Femur (tissue), 1 donor: ENCODE results near the gene LCK.
"Not testable (repeated sequence)": the region's sequence is repeated elsewhere in the genome, so short reads cannot be mapped to it uniquely, and the experiment has no call there.

Source experiments
- DNase-seq: peaks from one replicate; pipeline ENCODE4 v3.0.0-alpha.2; 2017

LCK gene

GRCh38 chr1:32274646-32275340 lies 23.7 kb downstream of the LCK start:
- DNase-seq, result no peak

DNA sequence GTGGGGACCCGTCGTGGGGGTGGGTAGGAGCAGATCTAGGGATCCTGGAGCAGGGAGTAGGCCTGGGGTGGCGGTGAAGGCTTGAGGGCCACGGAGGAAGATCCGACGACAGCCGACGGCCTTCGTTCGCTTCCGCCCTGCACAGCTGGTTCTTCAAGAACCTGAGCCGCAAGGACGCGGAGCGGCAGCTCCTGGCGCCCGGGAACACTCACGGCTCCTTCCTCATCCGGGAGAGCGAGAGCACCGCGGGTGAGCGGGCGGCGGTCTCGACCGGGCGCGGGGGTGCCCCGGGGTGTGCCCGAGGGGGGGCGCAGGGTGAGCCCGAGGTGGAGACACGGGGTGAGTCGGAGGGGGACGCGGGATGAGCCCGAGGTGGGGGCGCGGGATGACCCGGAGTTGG lies 24.4 kb downstream of the LCK start:
- DNase-seq, result no peak

GRCh38 chr1:32276032-32276782 lies 25.1 kb downstream of the LCK start:
- DNase-seq, result no peak

DNA sequence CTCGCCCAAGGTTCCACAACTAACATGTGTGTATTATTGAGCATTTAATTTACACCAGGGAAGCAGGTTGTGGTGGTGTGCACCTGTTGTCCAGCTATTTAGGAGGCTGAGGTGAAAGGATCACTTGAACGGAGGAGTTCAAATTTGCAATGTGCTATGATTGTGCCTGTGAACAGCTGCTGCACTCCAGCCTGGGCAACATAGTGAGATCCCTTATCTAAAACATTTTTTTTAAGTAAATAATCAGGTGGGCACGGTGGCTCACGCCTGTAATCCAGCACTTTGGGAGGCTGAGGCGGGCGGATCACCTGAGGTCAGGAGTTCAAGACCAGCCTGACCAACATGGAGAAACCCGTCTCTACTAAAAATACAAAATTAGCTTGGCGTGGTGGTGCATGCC lies 33.7 kb downstream of the LCK start:
- not testable (repeated sequence) for DNase-seq

DNA sequence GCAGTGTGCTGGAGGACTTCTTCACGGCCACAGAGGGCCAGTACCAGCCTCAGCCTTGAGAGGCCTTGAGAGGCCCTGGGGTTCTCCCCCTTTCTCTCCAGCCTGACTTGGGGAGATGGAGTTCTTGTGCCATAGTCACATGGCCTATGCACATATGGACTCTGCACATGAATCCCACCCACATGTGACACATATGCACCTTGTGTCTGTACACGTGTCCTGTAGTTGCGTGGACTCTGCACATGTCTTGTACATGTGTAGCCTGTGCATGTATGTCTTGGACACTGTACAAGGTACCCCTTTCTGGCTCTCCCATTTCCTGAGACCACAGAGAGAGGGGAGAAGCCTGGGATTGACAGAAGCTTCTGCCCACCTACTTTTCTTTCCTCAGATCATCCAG lies 34.6 kb downstream of the LCK start:
- DNase-seq, result no peak

DNA sequence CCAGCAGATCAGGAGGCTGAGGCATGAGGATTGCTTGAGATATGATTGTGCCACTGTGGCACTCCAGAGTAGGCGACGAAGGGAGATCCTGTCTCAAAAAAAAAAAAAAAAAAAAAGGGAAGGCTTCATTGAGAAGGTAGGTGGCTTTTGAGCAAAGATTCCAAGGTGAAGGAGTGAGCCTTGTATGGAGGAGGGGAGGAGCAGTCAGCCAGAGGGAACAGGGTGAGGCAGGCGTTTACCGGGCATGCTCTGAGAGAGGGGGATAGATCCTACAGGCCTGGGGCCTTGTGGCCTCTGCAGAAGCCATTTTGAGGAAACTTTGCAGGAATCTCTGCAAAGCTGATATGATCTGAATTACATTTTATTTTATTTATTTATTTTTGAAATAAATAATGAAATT lies 35.7 kb downstream of the LCK start:
- no peak for DNase-seq

DNA sequence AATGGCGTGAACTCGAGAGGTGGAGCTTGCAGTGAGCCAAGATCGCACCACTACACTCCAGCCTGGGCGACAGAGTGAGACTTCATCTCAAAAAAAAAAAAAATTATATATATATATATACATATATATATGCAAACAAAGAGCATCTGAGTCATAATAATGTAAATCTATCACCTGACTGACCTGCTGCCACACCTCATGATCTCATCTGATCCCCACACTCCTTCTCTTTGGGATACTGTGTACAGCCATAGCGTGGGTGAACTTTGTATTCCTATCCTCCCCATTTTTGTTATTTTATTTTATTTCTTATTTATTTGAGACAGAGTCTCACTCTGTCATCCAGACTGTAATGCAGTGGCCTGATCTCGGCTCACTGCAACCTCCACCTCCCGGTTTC lies 38.2 kb downstream of the LCK start:
- DNase-seq, result no peak

GRCh38 chr1:32291145-32291707 lies 40.2 kb downstream of the LCK start:
- DNase-seq, result no peak

DNA sequence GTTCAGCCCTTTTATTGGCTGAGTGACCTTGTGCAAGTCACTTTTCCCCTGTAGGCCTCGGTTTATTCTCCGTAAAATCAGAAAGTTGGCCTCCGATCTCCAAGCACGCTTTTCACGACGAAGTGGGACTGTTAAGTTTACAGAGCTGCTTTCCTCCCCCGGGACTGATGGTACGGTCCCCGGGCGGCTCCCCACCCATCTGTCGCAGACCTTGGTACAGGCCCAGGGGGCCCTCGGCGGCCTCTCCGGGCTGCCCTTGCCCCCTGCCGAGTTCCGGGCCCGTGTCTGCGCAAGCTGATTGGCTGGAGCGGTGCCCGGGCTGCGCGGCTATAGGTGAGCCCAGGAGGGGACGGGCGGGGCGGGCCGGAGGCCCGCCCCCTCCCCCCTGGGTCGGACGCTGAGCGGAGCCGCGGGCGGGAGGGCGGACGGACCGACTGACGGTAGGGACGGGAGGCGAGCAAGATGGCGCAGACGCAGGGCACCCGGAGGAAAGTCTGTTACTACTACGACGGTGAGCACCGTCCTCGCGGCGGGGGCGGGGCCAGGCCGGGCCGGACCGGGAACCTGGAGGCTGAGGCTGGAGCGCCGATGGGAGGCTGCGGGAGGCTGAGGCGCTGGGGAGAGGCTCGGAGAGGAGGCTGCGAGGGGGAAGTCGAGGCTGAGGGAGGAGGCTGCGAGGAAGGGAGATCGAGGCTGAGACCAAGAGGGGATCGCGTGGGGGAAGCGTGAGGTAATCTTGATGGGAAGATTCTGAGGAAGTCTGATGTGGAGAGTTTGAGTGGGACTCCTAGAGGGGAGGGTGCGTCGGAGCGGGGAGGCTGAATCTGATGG lies 40.9 kb downstream of the LCK start, which contains the start of gene HDAC1:
TSS of gene HDAC1 (plus strand) at position 376 of the 831 bp plus-strand sequence. CDS start at position 463, 87 bp downstream.
- peak; percentile 94 for DNase-seq

DNA sequence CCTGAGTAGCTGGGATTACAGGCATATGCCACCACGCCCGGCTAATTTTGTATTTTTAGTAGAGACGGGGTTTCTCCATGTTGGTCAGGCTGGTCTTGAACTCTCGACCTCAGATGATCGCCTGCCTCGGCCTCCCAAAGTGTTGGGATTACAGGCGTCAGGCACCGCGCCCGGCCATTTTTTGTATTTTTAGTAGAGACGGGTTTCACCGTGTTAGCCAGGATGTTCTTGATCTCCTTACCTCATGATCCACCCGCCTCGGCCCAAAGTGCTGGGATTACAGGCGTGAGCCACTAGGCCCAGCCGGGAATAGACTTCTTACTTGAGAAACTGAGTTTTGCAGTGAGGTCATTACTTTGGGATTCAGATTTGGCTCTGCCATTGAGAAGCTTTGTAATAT lies 47.1 kb downstream of the LCK start:
- not testable (repeated sequence) for DNase-seq

GRCh38 chr1:32299327-32299726 lies 48.3 kb downstream of the LCK start:
- DNase-seq, result no peak

- DNase-seq, result no peak
These were observed 52.3 kb downstream of the LCK start for GRCh38 chr1:32303358-32303757.

DNA sequence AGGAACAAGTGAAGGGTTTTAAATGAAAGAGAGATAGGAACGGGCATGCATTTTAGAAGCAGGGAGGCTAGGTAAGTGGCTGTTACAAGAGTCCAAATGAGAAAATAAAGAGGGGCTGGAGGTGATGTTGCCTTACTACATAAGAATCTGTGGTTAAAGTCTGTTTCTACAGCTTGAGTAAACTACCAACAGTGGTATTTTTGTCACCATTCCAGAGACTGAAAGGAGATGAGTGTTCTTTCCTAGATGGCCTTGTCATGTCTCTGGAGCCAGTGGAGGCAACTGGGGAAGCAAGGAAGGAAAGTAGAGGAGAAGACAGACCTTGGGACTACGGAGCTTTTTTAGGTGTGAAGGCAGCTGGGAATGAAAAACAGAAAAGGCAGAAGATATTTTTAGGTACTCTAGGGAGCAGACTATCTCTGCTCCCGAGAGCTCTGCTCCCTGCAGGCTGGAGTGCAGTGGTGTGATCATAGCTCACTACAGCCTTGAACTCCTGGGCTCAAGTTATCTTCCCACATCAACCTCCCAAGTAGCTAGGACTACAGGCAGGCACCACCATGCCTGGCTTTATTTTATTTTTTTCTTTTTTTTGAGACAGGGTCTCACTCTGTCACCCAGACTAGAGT lies 53.0 kb downstream of the LCK start:
- no peak for DNase-seq

DNA sequence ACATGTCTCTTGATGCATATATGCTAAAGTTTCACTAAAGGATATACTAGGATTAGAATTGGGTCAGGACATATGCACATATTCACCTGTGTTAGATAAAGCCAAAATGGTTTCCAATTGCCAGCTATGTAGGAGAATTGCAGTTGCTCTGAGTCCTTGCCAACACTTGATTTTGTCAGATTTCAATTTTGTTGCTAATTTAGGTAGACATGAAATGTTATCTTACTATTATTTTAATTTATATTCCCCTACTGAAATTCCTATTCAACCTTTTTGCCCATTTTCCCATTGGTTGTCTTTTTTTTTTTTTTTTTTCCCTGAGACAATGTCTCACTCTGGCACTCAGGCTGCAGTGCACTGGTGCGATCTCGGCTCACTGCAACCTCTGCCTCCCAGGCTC lies 54.2 kb downstream of the LCK start:
- DNase-seq, result no peak

- no peak for DNase-seq
These were observed 56.3 kb downstream of the LCK start for GRCh38 chr1:32307324-32307723.

GRCh38 chr1:32309960-32310359 lies 58.9 kb downstream of the LCK start:
- DNase-seq, result no peak

DNA sequence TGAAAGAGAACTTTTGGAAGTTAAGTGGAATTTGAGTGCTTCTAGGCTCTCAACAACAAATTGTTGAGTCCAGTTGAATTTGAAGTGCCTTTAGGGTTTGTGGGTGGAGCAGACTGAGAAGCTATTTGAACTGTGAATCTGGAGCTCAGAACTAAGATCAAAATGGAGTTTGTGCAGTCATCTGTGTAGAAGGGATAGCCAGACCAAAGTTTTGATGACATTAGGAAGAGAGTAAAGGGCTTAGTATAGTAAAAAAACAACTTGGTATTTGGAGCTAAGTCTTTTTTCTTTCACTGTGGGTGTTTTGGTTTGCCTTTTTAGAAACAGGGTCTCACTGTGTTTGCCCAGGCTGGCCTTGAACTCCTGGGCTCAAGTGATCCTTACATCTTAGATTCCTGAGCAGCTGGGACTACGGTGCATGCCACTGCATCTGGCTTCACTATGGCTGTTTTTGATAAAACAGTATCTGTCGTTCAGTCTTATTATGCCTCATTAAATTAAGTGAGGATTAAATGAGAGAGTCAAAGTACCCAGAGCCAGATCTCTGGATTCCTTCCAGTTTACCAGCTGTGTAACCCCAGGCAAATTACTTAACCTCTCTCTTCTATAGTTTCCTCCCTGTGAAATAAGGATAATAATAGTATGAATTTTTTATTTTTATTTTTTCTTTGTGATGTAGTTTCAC lies 60.8 kb downstream of the LCK start:
- DNase-seq, result no peak

- DNase-seq, result no peak
These were observed 65.8 kb downstream of the LCK start for GRCh38 chr1:32316903-32317277.

DNA sequence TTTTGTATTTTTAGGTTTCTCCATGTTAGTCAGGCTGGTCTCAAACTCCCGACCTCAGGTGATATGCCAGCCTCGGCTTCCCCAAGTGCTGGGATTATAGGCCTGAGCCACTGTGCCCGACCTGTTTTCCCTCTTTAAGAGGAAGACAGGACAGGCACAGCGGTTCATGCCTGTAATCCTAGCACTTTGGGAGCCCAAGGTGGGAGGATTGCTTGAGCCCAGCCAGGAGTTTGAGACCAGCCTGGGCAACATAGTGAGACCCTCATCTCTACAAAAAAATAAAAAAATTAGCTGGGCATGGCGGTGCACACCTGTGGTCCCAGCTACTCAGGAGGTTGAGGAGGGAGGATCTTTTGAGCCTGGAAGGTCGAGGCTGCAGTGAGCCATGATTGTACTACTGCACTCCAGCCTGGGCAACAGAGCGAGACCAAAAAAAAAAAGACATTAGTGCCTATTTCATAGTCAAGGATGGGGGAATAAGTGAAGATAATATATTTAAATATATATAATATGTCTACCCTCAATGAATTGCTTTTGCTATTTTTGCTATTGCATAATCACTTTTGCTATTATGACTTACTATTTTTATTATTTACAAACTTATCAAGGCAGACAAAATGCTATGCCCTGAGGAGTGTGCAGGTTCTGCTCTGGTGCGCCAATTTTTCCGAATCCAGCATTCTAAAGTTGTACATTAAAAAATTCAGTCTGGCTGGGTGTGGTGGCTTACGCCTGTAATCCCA lies 67.2 kb downstream of the LCK start:
- DNase-seq, result no peak

GRCh38 chr1:32321712-32322291 lies 70.7 kb downstream of the LCK start:
- no peak for DNase-seq

DNA sequence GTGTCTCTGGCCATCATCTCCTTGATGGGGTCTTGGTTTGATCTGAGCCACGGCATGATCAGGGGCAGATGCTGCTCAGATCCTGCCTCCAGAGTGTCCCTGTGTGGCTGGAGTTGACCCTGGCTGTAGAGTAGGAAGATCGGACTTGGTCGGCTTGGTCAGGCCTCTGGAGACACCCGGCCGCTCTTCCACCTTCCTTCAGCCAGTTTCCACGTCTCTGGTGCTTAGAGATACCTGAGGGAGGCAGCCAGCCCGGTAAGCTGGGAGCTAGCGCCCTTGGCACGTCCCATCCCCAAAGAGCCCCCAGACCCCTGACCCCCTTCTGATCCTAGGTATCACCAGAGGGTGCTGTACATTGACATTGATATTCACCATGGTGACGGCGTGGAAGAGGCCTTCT lies 76.1 kb downstream of the LCK start:
- DNase-seq, result no peak
